ENCODE results near the gene ALDH1A2.

Gene ALDH1A2

GRCh38 chr15:57943754-57944420, 121.6 kb downstream of the ALDH1A2 start:
- Histone ChIP-seq H2AFZ (ENCODE audit: low read depth, low read length) (no peak overlapping the region), H3K9ac (ENCODE audit: low read length) (no peak overlapping the region), H3K27me3 (ENCODE audit: low read depth, low read length) (peaks cover 5% of the 10 kb centered on the region), H3K4me2 (ENCODE audit: low read length) (no peak overlapping the region), H3K4me3 (ENCODE audit: low read length) (no peak overlapping the region), H3K9me3 (ENCODE audit: insufficient read depth, low read length) (no peaks in the 10 kb centered on the region), H3K79me2 (ENCODE audit: low read length) (no peaks in the 10 kb centered on the region), H3K4me1 (ENCODE audit: low read length) (no peaks in the 10 kb centered on the region), H3K36me3 (replicated peaks; ENCODE audit: low read depth, low read length) (no peaks in the 10 kb centered on the region), H4K20me1 (ENCODE audit: insufficient read depth, low read length) (no peaks in the 10 kb centered on the region), H3K27ac (ENCODE audit: low read length) (no peak overlapping the region)
- TF ChIP-seq CTCF (IDR thresholded peaks at IDR 0.05; ENCODE audit: low read depth, low read length) (no peak), EZH2phosphoT487 (IDR thresholded peaks at IDR 0.05; ENCODE audit: low read depth) (no peak)

GRCh38 chr15:57943171-57943570, 122.3 kb downstream of the ALDH1A2 start:
- no peak for TF ChIP-seq CTCF (IDR thresholded peaks at IDR 0.05; ENCODE audit: low read depth, low read length)
- H3K79me2 ChIP-seq (ENCODE audit: low read length): no peaks in the 10 kb centered on the region
- no peak overlapping the region for H2AFZ ChIP-seq (ENCODE audit: low read depth, low read length)

GRCh38 chr15:57941816-57942215, 123.7 kb downstream of the ALDH1A2 start:
- Histone ChIP-seq H3K4me2 (ENCODE audit: low read length) (no peak overlapping the region), H3K9ac (ENCODE audit: low read length) (no peak overlapping the region), H3K79me2 (ENCODE audit: low read length) (no peaks in the 10 kb centered on the region), H4K20me1 (ENCODE audit: insufficient read depth, low read length) (no peaks in the 10 kb centered on the region), H3K4me1 (ENCODE audit: low read length) (no peaks in the 10 kb centered on the region), H3K36me3 (replicated peaks; ENCODE audit: low read depth, low read length) (no peaks in the 10 kb centered on the region), H3K27ac (ENCODE audit: low read length) (no peak overlapping the region), H3K4me3 (ENCODE audit: low read length) (no peak overlapping the region), H3K9me3 (ENCODE audit: insufficient read depth, low read length) (no peaks in the 10 kb centered on the region), H2AFZ (ENCODE audit: low read depth, low read length) (no peak overlapping the region), H3K27me3 (ENCODE audit: low read depth, low read length) (peaks cover 10% of the 10 kb centered on the region)
- TF ChIP-seq CTCF (IDR thresholded peaks at IDR 0.05; ENCODE audit: low read depth, low read length) (no peak), EZH2phosphoT487 (IDR thresholded peaks at IDR 0.05; ENCODE audit: low read depth) (no peak)

More at GRCh38 chr15:57943171-57943570, 122.3 kb downstream of the ALDH1A2 start:
- peaks cover 5% of the 10 kb centered on the region for H3K27me3 ChIP-seq (ENCODE audit: low read depth, low read length)
- H3K27ac ChIP-seq (ENCODE audit: low read length): no peak overlapping the region
- no peak overlapping the region for H3K9ac ChIP-seq (ENCODE audit: low read length)
- H4K20me1 ChIP-seq (ENCODE audit: insufficient read depth, low read length): no peaks in the 10 kb centered on the region
- no peak overlapping the region for H3K4me3 ChIP-seq (ENCODE audit: low read length)
- no peak overlapping the region for H3K4me2 ChIP-seq (ENCODE audit: low read length)
- no peaks in the 10 kb centered on the region for H3K4me1 ChIP-seq (ENCODE audit: low read length)
- H3K36me3 ChIP-seq (replicated peaks; ENCODE audit: low read depth, low read length): no peaks in the 10 kb centered on the region
- no peaks in the 10 kb centered on the region for H3K9me3 ChIP-seq (ENCODE audit: insufficient read depth, low read length)

- TF ChIP-seq CTCF (IDR thresholded peaks at IDR 0.05; ENCODE audit: low read depth, low read length): no peak
- TF ChIP-seq EZH2phosphoT487 (IDR thresholded peaks at IDR 0.05; ENCODE audit: low read depth): no peak
- Histone ChIP-seq H3K4me1 (ENCODE audit: low read length) (no peaks in the 10 kb centered on the region), H3K9ac (ENCODE audit: low read length) (no peak overlapping the region), H3K36me3 (replicated peaks; ENCODE audit: low read depth, low read length) (no peaks in the 10 kb centered on the region), H3K4me2 (ENCODE audit: low read length) (no peak overlapping the region), H3K9me3 (ENCODE audit: insufficient read depth, low read length) (no peaks in the 10 kb centered on the region), H3K27ac (ENCODE audit: low read length) (no peak overlapping the region), H2AFZ (ENCODE audit: low read depth, low read length) (no peak overlapping the region), H3K27me3 (ENCODE audit: low read depth, low read length) (peaks cover 14% of the 10 kb centered on the region; the same call in 1 of the 2 replicates), H4K20me1 (ENCODE audit: insufficient read depth, low read length) (no peaks in the 10 kb centered on the region), H3K4me3 (ENCODE audit: low read length) (no peak overlapping the region), H3K79me2 (ENCODE audit: low read length) (no peaks in the 10 kb centered on the region)
Measured at GRCh38 chr15:57932348-57932747, 133.2 kb downstream of the ALDH1A2 start.

Data from OCI-LY3 (cell line).